Measurements from ENCODE around the gene RBM23.
"Not testable (repeated sequence)": the region's sequence is repeated elsewhere in the genome, so short reads cannot be mapped to it uniquely, and the experiment has no call there.

Gene RBM23

DNA sequence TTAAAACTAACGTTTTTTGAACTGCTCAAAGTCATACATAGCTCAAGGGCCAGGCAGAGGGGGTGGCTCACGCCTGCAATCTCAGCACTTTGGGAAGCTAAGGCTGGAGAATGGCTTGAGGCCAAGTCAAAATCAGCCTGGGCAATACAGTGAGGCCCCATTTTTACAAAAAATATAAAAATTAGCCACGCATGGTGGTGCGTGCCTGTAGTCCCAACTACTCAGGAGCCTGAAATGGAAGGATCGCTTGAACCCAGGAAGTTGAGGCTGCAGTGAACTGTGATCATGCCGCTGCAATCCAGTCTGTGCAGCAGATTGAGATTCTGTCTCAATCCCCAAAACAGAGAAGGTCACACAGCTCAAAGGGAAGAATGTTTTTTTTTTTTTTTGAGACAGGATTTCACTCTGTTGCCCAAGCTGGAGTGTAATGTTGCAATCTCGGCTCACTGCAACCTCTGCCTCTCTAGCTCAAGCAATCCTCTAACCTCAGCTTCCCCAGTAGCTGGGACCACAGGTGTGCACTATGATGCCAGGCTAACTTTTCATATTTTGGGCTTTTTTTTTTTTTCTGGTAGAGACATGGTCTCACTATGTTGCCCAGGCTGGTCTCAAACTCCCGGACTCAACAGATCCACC lies 2.9 kb downstream of the RBM23 start:
- DNase-seq: peak; percentile 8

GRCh38 chr14:22914836-22915235 lies 4.1 kb downstream of the RBM23 start:
- DNase-seq: not testable (repeated sequence)

GRCh38 chr14:22910916-22911315 lies 8.0 kb downstream of the RBM23 start:
- DNase-seq: no peak

DNA sequence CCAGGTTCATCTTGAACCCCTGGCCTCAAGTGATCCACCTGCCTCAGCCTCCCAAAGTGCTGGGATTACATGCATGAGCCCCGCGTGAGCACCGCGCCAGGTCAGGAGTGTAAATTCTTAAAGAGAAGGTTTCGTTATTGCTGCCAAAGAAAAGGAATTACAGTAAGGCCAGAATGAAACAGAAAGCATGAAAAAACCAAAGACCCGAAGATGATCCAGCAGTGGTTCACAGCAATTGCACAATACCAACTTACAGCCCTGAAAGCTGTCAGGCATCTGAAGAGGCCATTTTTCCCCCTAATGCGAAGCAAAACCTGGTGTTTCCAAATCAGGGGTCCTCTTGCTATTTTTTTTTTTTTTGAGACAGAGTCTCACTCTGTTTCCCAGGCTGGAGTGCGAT lies 10.3 kb downstream of the RBM23 start:
- DNase-seq: no peak

DNA sequence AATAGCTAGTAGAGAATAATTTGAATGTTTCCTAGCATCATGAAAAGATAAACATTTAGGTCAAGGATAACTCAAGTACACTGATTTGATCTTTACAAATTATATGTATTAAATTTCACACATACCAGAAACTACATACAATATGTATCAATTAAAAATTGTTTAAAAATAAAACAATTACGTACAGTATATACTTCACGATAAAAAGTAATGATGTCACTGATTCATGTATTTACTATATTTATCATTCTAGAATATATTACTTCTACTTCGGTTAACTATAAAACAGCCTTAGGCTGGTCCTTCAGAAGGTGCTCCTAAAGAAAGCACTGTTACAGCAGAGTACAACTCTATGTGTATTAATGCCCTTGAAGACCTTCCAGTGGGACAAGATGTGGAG lies 11.5 kb downstream of the RBM23 start:
- no peak for DNase-seq

GRCh38 chr14:22906073-22906472 lies 12.9 kb downstream of the RBM23 start:
- no peak for DNase-seq

GRCh38 chr14:22905627-22906026 lies 13.3 kb downstream of the RBM23 start:
- no peak for DNase-seq

DNA sequence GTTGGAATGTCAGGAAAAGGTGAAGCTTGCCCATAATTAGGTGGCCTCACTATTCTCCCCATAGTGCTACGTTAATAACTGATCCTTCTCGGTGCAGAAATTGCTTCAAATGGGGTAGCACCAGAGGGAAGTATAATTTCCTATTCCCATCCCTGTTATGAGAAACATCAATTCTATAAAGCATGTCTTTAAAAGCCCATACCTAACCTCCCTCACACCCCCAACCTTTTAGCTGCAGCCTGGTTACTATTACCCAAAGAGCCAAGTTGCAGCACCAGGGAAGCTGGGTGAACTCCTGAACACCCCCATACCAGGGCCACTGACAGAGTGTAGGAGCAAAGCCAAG lies 15.2 kb downstream of the RBM23 start:
- DNase-seq: no peak

DNA sequence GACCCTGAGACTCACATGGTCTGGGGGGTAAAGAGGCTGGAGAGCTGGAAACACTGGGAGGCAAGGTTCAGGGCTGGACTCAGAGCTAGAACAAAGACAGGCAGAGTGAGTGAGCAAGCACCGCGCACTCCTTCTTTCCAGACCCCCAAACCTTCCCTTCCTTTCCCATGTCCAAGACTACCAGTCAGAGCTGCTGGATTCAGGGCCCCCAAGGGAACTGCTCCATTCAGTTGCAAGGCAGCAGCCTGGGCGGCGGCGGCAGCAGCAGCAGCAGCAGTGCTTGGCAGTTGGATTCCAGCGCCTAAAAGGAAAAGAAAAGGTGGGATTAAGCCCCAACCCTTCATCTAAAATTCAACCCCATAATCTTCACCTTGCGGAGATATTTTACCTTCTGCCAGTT lies 17.1 kb downstream of the RBM23 start:
- DNase-seq: no peak

DNA sequence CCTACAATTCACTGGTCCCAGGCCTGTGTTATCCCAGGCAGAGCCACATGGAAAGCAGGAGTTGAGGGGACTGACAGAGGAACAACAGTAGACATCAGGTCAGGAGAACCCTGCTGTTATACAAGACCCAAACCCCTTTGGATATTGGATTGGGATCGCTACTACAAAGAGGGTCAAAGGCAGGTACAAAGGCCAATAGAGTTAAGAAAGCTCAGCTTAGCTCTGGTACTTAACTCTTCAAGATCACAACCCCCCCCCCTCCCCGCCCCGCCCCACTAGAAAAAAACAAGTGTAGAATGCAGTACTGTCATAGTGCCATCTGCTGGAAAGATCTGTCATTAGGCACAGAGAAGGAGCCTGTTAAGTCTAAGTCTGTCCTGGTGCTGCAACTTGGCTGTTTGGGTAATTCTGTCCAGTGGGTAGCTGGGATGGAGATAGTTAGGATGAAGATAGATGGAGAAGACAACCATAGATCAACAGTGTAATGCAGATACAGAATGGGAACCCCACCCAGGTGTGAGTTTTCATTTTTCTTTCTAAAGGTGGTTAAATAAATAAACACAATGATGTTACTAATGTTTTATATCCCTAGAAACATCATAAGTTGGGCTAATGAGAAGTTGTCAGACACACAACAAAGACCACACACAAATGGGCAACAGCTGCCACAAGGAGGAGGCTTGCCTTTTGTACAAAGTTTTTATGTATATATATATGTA lies 18.7 kb downstream of the RBM23 start:
- peak; percentile 78 for DNase-seq

GRCh38 chr14:22898302-22899090 lies 20.5 kb downstream of the RBM23 start:
- DNase-seq: peak; percentile 91

DNA sequence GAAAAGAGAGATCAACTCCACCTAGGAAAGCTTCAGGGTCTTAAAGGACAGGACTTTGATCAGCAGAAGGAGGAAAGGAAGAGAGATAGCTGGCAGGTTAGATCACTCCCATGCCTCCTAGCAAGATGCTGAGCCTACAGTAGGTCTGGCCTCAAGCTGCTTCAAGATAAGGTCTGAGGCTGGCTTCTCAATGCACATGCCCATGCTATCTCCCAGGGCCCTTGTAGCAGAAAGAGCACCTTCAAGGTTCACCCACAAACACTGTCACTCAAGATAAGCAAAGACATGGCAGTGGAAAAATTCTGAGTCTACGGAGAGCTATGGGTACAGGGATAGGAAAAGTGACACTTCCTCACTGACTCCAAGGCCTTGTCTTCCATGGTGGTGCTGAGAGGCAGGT lies 21.6 kb downstream of the RBM23 start:
- no peak for DNase-seq

DNA sequence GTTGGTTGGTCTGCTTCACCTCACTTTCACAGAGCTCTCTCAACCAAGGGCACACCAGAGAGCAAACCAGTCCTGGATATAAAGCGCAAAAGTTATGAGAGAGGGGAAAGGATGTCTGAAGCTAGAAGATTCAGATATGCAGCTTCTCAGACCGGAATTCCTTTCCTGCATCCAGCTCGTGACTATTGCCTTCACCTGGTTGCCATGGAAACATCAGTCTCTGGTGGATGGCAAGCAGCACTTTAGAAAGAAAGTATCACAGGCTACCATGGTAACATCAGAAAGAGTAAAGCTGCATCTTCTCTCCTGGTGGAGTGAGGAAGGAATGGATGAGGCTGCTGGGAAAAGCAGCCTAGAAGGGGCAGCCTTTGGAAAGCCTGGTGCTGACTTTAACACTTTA lies 22.2 kb downstream of the RBM23 start:
- DNase-seq: no peak

DNA sequence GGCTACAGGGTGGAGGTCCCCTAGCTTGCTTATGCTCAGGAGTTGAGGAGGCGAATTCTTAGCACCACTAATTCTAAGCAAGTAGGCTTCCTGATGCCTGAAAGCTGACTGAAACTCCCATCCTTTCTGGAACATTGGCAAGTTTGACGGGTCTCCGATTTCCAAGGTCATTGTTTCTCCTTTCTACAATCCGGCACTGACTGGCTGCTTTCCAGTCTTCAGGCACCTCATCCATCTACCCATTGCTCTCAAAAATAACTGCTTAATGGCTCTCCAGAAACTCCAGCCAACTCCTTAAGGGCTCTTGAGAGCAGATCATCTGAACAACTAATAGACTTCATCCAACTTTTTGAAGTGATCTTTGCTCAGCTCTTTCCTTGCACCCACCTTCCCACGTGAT lies 22.6 kb downstream of the RBM23 start:
- DNase-seq: no peak

- DNase-seq: no peak
Observed at GRCh38 chr14:22895402-22895801, 23.5 kb downstream of the RBM23 start.

- no peak for DNase-seq
Observed at GRCh38 chr14:22893706-22894105, 25.2 kb downstream of the RBM23 start.

DNA sequence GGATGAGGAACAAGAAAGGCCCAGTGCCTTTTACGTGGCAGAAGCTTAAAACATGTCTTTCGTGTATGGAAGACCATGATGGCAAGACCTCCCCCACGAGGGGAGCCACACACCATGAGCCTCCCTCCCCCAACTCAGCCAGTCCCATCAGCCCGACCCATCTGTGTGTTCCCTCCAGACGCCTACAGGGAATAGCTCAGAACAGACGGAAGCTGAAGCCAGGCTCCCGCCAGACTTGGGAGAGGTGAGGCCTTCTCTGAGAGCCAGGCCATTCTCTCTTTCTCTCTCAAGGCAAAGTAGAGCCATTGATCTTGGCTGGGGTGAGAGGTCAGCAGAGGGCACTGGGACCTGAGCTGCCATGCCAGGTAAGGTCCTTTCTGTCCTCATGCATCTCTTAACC lies 26.5 kb downstream of the RBM23 start:
- no peak for DNase-seq

- no peak for DNase-seq
Observed at GRCh38 chr14:22890416-22890815, 28.5 kb downstream of the RBM23 start.

- no peak for DNase-seq
Observed at GRCh38 chr14:22888662-22889061, 30.3 kb downstream of the RBM23 start.

DNA sequence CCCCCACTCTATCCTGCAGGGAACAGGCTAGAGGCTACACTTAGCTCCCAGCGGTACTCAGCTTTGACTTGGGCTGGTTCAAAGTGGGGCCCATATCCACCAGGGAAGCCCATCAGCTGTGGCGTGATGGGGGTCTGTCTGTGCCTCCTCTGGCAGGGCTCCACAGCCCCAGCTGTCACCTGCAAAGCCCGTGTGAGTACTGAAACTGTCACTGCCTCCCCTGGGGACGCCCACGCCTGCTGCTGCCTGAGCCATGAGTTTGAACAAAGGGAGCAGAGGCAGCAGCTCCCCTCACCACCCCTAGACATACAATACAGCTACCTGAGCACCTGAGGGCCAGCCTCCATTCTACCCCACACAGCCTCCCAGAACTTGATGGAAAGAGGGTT lies 31.0 kb downstream of the RBM23 start:
- DNase-seq: no peak

DNA sequence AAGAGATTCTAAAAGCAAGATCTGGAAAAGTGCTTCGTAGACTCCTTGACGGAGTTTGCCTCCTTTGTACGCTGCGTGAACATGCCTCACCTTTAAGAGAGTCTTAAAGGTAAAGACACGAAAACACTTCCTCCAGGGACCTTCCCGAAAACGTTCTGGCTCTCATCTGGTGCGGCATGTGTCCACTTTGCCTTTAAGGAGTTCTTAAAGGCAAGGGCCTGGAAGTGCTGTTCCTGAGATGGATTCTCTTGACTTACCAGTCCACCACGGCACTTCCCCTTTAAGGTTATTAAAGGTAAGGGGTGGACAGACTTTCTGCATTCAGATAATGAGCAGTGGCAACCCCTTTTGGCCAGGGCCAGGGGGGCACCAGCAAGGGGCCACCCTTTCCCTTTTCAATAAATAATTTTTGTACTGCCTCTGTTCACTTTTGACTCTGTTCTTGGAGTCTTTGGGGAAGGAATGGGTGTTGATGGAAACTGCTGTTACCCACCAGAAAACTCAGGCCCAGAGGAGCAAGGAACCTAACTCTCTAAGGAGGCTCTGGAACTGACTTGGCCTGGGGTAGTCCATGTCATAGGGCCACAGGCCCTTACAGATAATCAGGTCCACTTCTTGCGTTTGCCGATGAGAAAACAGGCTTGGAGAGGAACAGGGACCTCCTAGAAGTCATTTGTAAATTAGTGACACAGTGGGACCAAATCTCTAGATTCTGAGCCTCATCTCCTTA lies 31.5 kb downstream of the RBM23 start:
- DNase-seq: peak; percentile 77

DNA sequence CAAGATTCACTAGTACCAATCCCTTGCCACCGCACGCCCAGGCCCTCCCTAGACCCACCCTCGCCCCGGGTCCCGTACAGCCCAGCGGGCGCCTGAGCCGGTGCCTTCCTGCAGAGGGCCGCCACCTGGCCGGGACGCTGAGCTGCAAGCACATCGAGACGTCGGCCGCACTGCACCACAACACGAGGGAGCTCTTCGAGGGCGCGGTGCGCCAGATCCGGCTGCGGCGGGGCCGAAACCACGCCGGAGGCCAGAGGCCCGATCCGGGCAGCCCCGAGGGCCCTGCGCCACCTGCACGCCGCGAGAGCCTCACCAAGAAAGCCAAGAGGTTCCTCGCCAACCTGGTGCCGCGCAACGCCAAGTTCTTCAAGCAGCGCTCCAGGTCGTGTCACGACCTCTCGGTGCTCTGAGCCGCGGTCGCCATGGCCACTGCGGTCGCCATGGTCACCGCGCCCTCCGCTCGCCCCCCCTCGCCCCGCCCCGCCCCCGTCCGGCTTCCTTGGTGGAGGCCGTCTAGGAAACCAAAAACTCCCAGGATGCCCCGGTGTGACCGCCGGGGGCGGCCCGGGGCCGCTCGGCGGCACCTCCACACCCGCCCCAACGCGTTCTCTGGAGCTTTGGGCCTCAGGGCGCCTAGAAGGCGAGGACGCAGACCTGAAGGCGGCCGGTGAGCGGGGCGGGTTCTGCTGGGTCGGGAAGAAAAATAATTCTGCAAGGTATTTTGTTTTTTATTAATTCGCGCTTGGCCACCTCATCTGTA lies 32.3 kb downstream of the RBM23 start:
- DNase-seq: peak; percentile 61

GRCh38 chr14:22885975-22886374 lies 33.0 kb downstream of the RBM23 start:
- no peak for DNase-seq
